ENCODE results near the gene NREP. TPM values are rescaled to one million over a fixed set of nuclear protein-coding genes. Genes with fewer than 3 reads are reported as not detected.

NREP gene
- total and polyA plus RNA-seq, 2 experiments from 2014 or later: 260 to 300 TPM

GRCh38 chr5:111748304-111748763 is 8.7 kb downstream of the NREP start (continued):
- TF ChIP-seq CTCF (conservative IDR thresholded peaks at IDR 0.05; ENCODE audit: low read depth in 2 of 2) (no peak), REST (IDR thresholded peaks at IDR 0.05; ENCODE audit: unreplicated experiment) (no peak)

- DNase-seq (ENCODE audit: low spot score): no peak
- Mint-ChIP-seq H3K36me3 (ENCODE audit: low read depth) (peaks cover 24% of the 10 kb centered on the region; the same call in 2 of the 3 replicates), H3K4me3 (no peak overlapping the region), H3K4me1 (peaks cover 74% of the 10 kb centered on the region), H3K27ac (no peak overlapping the region), H3K27me3 (ENCODE audit: insufficient read depth, low read depth, poor library complexity) (peaks cover 3% of the 10 kb centered on the region), H3K9me3 (no peaks in the 10 kb centered on the region)
- Histone ChIP-seq H3F3A (replicated peaks; ENCODE audit: low read depth) (no peaks in the 10 kb centered on the region), H2AFZ (no peak overlapping the region), H3K4me3 (no peak overlapping the region), H3K4me1 (ENCODE audit: insufficient read depth) (peaks cover 53% of the 10 kb centered on the region), H4K20me1 (replicated peaks; ENCODE audit: insufficient read depth) (peaks cover 27% of the 10 kb centered on the region), H3K79me2 (replicated peaks; ENCODE audit: insufficient read depth) (peaks cover 99% of the 10 kb centered on the region), H3K36me3 (ENCODE audit: insufficient read depth) (no peaks in the 10 kb centered on the region), H3K27me3 (ENCODE audit: insufficient read depth) (no peaks in the 10 kb centered on the region), H3K9me2 (ENCODE audit: insufficient read depth) (no peaks in the 10 kb centered on the region), H3K4me2 (no peak overlapping the region), H3K27ac (ENCODE audit: low read depth) (no peak overlapping the region)
- TF ChIP-seq NANOG (IDR thresholded peaks at IDR 0.05; ENCODE audit: borderline replicate concordance) (no peak), STAT1 (IDR thresholded peaks at IDR 0.05; ENCODE audit: unreplicated experiment) (no peak), EZH2phosphoT487 (IDR thresholded peaks at IDR 0.05; ENCODE audit: unreplicated experiment) (no peak)
- no peak for ATAC-seq
Observed at GRCh38 chr5:111747337-111747736, 9.7 kb downstream of the NREP start.

- H3K27ac Mint-ChIP-seq: no peak overlapping the region
- DNase-seq (ENCODE audit: low spot score) (no peak), ATAC-seq (no peak)
- Histone ChIP-seq H3K27ac (ENCODE audit: low read depth) (no peak overlapping the region), H3K79me2 (replicated peaks; ENCODE audit: insufficient read depth) (peaks cover 99% of the 10 kb centered on the region), H4K20me1 (replicated peaks; ENCODE audit: insufficient read depth) (peaks cover 24% of the 10 kb centered on the region), H3K36me3 (ENCODE audit: insufficient read depth) (no peaks in the 10 kb centered on the region), H3K4me1 (ENCODE audit: insufficient read depth) (peaks cover 53% of the 10 kb centered on the region), H3K27me3 (ENCODE audit: insufficient read depth) (no peaks in the 10 kb centered on the region), H3F3A (replicated peaks; ENCODE audit: low read depth) (no peaks in the 10 kb centered on the region), H3K9me2 (ENCODE audit: insufficient read depth) (no peaks in the 10 kb centered on the region), H3K4me3 (no peak overlapping the region), H2AFZ (no peak overlapping the region), H3K4me2 (no peak overlapping the region)
- no peaks in the 10 kb centered on the region for H3K9me3 Mint-ChIP-seq
- peaks cover 77% of the 10 kb centered on the region for H3K4me1 Mint-ChIP-seq
- no peak overlapping the region for H3K4me3 Mint-ChIP-seq
- peaks cover 22% of the 10 kb centered on the region; the same call in 2 of the 3 replicates for H3K36me3 Mint-ChIP-seq (ENCODE audit: low read depth)
- H3K27me3 Mint-ChIP-seq (ENCODE audit: insufficient read depth, low read depth, poor library complexity): peaks cover 3% of the 10 kb centered on the region
- no peak for TF ChIP-seq EZH2 (IDR thresholded peaks at IDR 0.05; ENCODE audit: low read depth, unreplicated experiment)
- no peak for TF ChIP-seq JUNB (IDR thresholded peaks at IDR 0.05; ENCODE audit: unreplicated experiment)
- no peak for TF ChIP-seq CREB1 (CRISPR knock-in tag; IDR thresholded peaks at IDR 0.05; ENCODE audit: low read depth)
- no peak for TF ChIP-seq EZH2phosphoT487 (IDR thresholded peaks at IDR 0.05; ENCODE audit: unreplicated experiment)
- no peak for TF ChIP-seq NANOG (IDR thresholded peaks at IDR 0.05; ENCODE audit: borderline replicate concordance)
- no peak for TF ChIP-seq REST (IDR thresholded peaks at IDR 0.05; ENCODE audit: unreplicated experiment)
- TF ChIP-seq ZNF114 (CRISPR knock-in tag; IDR thresholded peaks at IDR 0.05): no peak
- no peak for TF ChIP-seq ETS1 (IDR thresholded peaks at IDR 0.05)
Observed at GRCh38 chr5:111746791-111747190, 10.2 kb downstream of the NREP start.

Measured in GM23338 (cell line).